OCI-LY1 (cell line): ENCODE results near the gene DIAPH2.

Experiments
- H2AFZ ChIP-seq: fragments of 200-600 bp; sonication (generic), shearing (Covaris generic); 2 replicates; pipeline ENCODE4 v1.6.0; 2014; ENCODE audit warnings: antibody characterized with exemption, mild to moderate bottlenecking, low read length
- H3F3A ChIP-seq: fragments of 200-600 bp; sonication (generic), shearing (Covaris generic); 2 replicates; pipeline ENCODE4 v1.6.0; 2014; ENCODE audit warnings: mild to moderate bottlenecking, antibody characterized with exemption, low read length, moderate library complexity; ENCODE audit not compliant: insufficient read depth
- H3K27ac ChIP-seq: fragments of 200-600 bp; sonication (generic); 2 replicates; pipeline ENCODE4 v1.5.1; 2014; ENCODE audit warnings: low read length, mixed run types, mild to moderate bottlenecking, low read depth; ENCODE audit not compliant: poor library complexity, severe bottlenecking
- H3K27me3 ChIP-seq: fragments of 200-600 bp; sonication (generic); 2 replicates; pipeline ENCODE4 v1.6.0; 2014; ENCODE audit warnings: antibody characterized with exemption, mild to moderate bottlenecking, low read length, moderate library complexity; ENCODE audit not compliant: insufficient read depth
- H3K36me3 ChIP-seq: fragments of 200-600 bp; sonication (generic); 2 replicates; pipeline ENCODE4 v1.6.1; 2014; ENCODE audit warnings: mild to moderate bottlenecking, antibody characterized with exemption, low read length, moderate library complexity, mixed read lengths; ENCODE audit not compliant: insufficient read depth
- H3K4me1 ChIP-seq: fragments of 200-600 bp; sonication (generic); 2 replicates; pipeline ENCODE4 v1.5.1; 2014; ENCODE audit warnings: mild to moderate bottlenecking, low read length, moderate library complexity; ENCODE audit not compliant: insufficient read depth, severe bottlenecking
- H3K4me2 ChIP-seq: fragments of 200-600 bp; sonication (generic), shearing (Covaris generic); 2 replicates; pipeline ENCODE4 v1.6.1; 2014; ENCODE audit warnings: low read length
- H3K4me3 ChIP-seq: fragments of 200-600 bp; sonication (generic); 2 replicates; pipeline ENCODE4 v1.5.1; 2014; ENCODE audit warnings: low read length, low read depth, mild to moderate bottlenecking, mixed read lengths; ENCODE audit not compliant: poor library complexity, severe bottlenecking
- H3K79me2 ChIP-seq: fragments of 200-600 bp; shearing (Covaris generic); 2 replicates; pipeline ENCODE4 v1.6.1; 2016; ENCODE audit warnings: mixed run types, low read length, mixed read lengths; ENCODE audit not compliant: insufficient read depth
- H3K9ac ChIP-seq: fragments of 200-600 bp; sonication (generic), shearing (Covaris generic); 2 replicates; pipeline ENCODE4 v1.6.1; 2014; ENCODE audit warnings: mild to moderate bottlenecking, low read length, mixed read lengths
- H3K9me2 ChIP-seq: fragments of 200-600 bp; sonication (generic), shearing (Covaris generic); 2 replicates; pipeline ENCODE4 v1.6.1; 2014; ENCODE audit warnings: low read depth, mild to moderate bottlenecking, low read length, mixed read lengths
- H3K9me3 ChIP-seq: fragments of 200-600 bp; shearing (Covaris generic); 2 replicates; pipeline ENCODE4 v1.6.1; 2014; ENCODE audit warnings: low read length, mixed read lengths
- H4K20me1 ChIP-seq: fragments of 200-600 bp; sonication (generic), shearing (Covaris generic); 2 replicates; pipeline ENCODE4 v1.6.0; 2016; ENCODE audit warnings: mild to moderate bottlenecking, low read length; ENCODE audit not compliant: insufficient read depth
- CTCF ChIP-seq: fragments of 200-600 bp; sonication (generic), shearing (Covaris generic); IDR thresholded peaks from 2 replicates; pipeline ENCODE4 v1.5.1; 2017; ENCODE audit warnings: mild to moderate bottlenecking, antibody characterized with exemption, low read length, moderate library complexity, mixed read lengths
- EZH2 ChIP-seq: fragments of 200-600 bp; sonication (generic), shearing (Covaris generic); IDR thresholded peaks from 2 replicates; pipeline ENCODE4 v1.8.0; 2017; ENCODE audit warnings: borderline replicate concordance, mixed run types, mild to moderate bottlenecking, antibody characterized with exemption, low read length, moderate library complexity, mixed read lengths

DIAPH2 gene

GRCh38 chrX:97551821-97552220, 867.2 kb downstream of the DIAPH2 start:
- H3K36me3 ChIP-seq: no peaks in the 10 kb centered on the region
- H3K4me3 ChIP-seq: no peak overlapping the region
- H4K20me1 ChIP-seq: no peaks in the 10 kb centered on the region
- H3K9me2 ChIP-seq: no peaks in the 10 kb centered on the region
- no peak overlapping the region for H3K27ac ChIP-seq
- no peaks in the 10 kb centered on the region for H3K27me3 ChIP-seq
- no peaks in the 10 kb centered on the region for H3K79me2 ChIP-seq
- no peaks in the 10 kb centered on the region for H3K9me3 ChIP-seq
- no peak overlapping the region for H3K4me2 ChIP-seq
- H3K4me1 ChIP-seq: no peaks in the 10 kb centered on the region
- TF ChIP-seq EZH2 (no peak), CTCF (no peak)
- H2AFZ ChIP-seq: no peak overlapping the region
- no peaks in the 10 kb centered on the region for H3F3A ChIP-seq
- no peak overlapping the region for H3K9ac ChIP-seq

GRCh38 chrX:97553833-97554232, 869.2 kb downstream of the DIAPH2 start:
- Histone ChIP-seq H3K4me2 (no peak overlapping the region), H3K9me2 (no peaks in the 10 kb centered on the region), H3K27ac (no peak overlapping the region), H3K9ac (no peak overlapping the region), H3K9me3 (no peaks in the 10 kb centered on the region), H3K27me3 (no peaks in the 10 kb centered on the region), H2AFZ (no peak overlapping the region), H3K79me2 (no peaks in the 10 kb centered on the region), H4K20me1 (no peaks in the 10 kb centered on the region), H3K36me3 (no peaks in the 10 kb centered on the region), H3K4me3 (no peak overlapping the region), H3F3A (no peaks in the 10 kb centered on the region), H3K4me1 (no peaks in the 10 kb centered on the region)
- no peak for TF ChIP-seq EZH2
- TF ChIP-seq CTCF: no peak

GRCh38 chrX:97556359-97556758, 871.7 kb downstream of the DIAPH2 start:
- H3K27me3 ChIP-seq: no peaks in the 10 kb centered on the region
- no peaks in the 10 kb centered on the region for H3K4me1 ChIP-seq
- H3K36me3 ChIP-seq: no peaks in the 10 kb centered on the region
- no peak overlapping the region for H3K4me2 ChIP-seq
- TF ChIP-seq CTCF: no peak
- TF ChIP-seq EZH2: no peak
- H3K4me3 ChIP-seq: no peak overlapping the region
- no peaks in the 10 kb centered on the region for H3K9me3 ChIP-seq
- no peak overlapping the region for H2AFZ ChIP-seq
- no peaks in the 10 kb centered on the region for H3K79me2 ChIP-seq
- no peak overlapping the region for H3K27ac ChIP-seq
- no peaks in the 10 kb centered on the region for H3F3A ChIP-seq
- no peak overlapping the region for H3K9ac ChIP-seq
- H3K9me2 ChIP-seq: no peaks in the 10 kb centered on the region
- no peaks in the 10 kb centered on the region for H4K20me1 ChIP-seq
